ENCODE data around the gene SEMA4A. TPM values are rescaled to one million over a fixed set of nuclear protein-coding genes. Genes with fewer than 3 reads are reported as not detected.

The SEMA4A gene
- total and polyA plus RNA-seq, 4 donors, result 1.1 to 3.5 (median 1.7) TPM

DNA sequence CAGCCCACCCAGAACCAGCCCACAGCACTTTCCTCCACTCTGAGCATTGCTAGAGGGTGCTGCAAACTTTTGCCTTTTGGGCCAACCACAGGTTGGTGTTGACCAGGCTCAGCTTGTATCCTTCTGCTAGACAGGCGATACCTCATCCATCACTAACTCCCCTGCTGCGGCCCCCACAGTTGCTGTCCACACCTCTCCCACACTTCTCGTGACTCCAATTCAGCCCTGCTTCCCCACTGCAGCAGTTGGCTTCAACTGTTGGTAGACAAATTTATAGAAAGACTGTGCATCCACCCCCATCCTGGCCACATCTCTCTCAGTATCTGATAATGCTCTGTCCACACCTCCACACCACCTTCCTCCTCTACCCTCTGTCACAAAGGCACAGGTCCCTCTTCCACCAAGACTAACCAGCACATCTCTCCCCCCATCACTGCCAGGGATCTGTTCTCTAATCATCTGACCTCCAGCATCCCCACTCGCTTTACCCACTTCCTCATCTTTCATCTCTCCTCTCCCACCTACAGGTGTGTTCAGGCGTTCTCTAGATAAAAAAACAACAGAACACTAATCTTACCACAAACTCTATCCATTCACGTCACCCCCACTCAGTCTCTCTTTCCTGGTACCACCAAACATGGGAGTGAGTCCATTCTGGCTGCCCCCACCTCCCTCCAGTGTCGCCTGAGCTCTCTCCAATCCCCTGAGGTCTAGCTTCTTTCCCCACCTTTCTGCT is 24.7 kb downstream of the SEMA4A start:
- TF ChIP-seq FOXA2 (IDR thresholded peaks at IDR 0.05), result no peak
- TF ChIP-seq HNF4A (conservative IDR thresholded peaks at IDR 0.05), result no peak
- TF ChIP-seq SP1 (IDR thresholded peaks at IDR 0.05), result no peak
- TF ChIP-seq TAF1 (conservative IDR thresholded peaks at IDR 0.05), result no peak
- no peak for TF ChIP-seq YY1 (IDR thresholded peaks at IDR 0.05)
- TF ChIP-seq RXRA (IDR thresholded peaks at IDR 0.05), result no peak
- TF ChIP-seq, protein P1, sequence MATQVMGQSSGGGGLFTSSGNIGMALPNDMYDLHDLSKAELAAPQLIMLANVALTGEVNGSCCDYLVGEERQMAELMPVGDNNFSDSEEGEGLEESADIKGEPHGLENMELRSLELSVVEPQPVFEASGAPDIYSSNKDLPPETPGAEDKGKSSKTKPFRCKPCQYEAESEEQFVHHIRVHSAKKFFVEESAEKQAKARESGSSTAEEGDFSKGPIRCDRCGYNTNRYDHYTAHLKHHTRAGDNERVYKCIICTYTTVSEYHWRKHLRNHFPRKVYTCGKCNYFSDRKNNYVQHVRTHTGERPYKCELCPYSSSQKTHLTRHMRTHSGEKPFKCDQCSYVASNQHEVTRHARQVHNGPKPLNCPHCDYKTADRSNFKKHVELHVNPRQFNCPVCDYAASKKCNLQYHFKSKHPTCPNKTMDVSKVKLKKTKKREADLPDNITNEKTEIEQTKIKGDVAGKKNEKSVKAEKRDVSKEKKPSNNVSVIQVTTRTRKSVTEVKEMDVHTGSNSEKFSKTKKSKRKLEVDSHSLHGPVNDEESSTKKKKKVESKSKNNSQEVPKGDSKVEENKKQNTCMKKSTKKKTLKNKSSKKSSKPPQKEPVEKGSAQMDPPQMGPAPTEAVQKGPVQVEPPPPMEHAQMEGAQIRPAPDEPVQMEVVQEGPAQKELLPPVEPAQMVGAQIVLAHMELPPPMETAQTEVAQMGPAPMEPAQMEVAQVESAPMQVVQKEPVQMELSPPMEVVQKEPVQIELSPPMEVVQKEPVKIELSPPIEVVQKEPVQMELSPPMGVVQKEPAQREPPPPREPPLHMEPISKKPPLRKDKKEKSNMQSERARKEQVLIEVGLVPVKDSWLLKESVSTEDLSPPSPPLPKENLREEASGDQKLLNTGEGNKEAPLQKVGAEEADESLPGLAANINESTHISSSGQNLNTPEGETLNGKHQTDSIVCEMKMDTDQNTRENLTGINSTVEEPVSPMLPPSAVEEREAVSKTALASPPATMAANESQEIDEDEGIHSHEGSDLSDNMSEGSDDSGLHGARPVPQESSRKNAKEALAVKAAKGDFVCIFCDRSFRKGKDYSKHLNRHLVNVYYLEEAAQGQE (IDR thresholded peaks at IDR 0.05), result no peak
- TF ChIP-seq, protein P2, sequence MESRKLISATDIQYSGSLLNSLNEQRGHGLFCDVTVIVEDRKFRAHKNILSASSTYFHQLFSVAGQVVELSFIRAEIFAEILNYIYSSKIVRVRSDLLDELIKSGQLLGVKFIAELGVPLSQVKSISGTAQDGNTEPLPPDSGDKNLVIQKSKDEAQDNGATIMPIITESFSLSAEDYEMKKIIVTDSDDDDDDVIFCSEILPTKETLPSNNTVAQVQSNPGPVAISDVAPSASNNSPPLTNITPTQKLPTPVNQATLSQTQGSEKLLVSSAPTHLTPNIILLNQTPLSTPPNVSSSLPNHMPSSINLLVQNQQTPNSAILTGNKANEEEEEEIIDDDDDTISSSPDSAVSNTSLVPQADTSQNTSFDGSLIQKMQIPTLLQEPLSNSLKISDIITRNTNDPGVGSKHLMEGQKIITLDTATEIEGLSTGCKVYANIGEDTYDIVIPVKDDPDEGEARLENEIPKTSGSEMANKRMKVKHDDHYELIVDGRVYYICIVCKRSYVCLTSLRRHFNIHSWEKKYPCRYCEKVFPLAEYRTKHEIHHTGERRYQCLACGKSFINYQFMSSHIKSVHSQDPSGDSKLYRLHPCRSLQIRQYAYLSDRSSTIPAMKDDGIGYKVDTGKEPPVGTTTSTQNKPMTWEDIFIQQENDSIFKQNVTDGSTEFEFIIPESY (IDR thresholded peaks at IDR 0.05), result no peak
- no peak for TF ChIP-seq JUND (IDR thresholded peaks at IDR 0.05)
- TF ChIP-seq FOXA1 (IDR thresholded peaks at IDR 0.05), result no peak
- no peak for TF ChIP-seq HNF4G (IDR thresholded peaks at IDR 0.05)
- TF ChIP-seq, protein P3, sequence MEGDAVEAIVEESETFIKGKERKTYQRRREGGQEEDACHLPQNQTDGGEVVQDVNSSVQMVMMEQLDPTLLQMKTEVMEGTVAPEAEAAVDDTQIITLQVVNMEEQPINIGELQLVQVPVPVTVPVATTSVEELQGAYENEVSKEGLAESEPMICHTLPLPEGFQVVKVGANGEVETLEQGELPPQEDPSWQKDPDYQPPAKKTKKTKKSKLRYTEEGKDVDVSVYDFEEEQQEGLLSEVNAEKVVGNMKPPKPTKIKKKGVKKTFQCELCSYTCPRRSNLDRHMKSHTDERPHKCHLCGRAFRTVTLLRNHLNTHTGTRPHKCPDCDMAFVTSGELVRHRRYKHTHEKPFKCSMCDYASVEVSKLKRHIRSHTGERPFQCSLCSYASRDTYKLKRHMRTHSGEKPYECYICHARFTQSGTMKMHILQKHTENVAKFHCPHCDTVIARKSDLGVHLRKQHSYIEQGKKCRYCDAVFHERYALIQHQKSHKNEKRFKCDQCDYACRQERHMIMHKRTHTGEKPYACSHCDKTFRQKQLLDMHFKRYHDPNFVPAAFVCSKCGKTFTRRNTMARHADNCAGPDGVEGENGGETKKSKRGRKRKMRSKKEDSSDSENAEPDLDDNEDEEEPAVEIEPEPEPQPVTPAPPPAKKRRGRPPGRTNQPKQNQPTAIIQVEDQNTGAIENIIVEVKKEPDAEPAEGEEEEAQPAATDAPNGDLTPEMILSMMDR (IDR thresholded peaks at IDR 0.05; ENCODE audit: low read depth, low read length, missing input control), result no peak
- TF ChIP-seq NR2F2 (IDR thresholded peaks at IDR 0.05), result no peak
- TF ChIP-seq EGR1 (IDR thresholded peaks at IDR 0.05; ENCODE audit: low read depth in 2 of 2), result no peak
- TF ChIP-seq, protein P4, sequence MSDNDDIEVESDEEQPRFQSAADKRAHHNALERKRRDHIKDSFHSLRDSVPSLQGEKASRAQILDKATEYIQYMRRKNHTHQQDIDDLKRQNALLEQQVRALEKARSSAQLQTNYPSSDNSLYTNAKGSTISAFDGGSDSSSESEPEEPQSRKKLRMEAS (IDR thresholded peaks at IDR 0.05), result no peak
- no peak for TF ChIP-seq RAD21 (IDR thresholded peaks at IDR 0.05)
- TF ChIP-seq GABPA (IDR thresholded peaks at IDR 0.05 in 1 of 2, conservative IDR thresholded peaks at IDR 0.05 in 1 of 2), result no peak
- TF ChIP-seq, protein P5, sequence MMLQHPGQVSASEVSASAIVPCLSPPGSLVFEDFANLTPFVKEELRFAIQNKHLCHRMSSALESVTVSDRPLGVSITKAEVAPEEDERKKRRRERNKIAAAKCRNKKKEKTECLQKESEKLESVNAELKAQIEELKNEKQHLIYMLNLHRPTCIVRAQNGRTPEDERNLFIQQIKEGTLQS (IDR thresholded peaks at IDR 0.05), result no peak
- Histone ChIP-seq H3K4me1 (ENCODE audit: control insufficient read depth in 4 of 4, insufficient read depth in 4 of 4, low read length in 3 of 4) (peaks cover 0 to 3% (median 0%) of the 10 kb centered on the region in 4 donors), H3K4me3 (ENCODE audit: low read depth in 1 of 3, low read length in 3 of 3) (no peak overlapping the region), H3K9me3 (ENCODE audit: control insufficient read depth in 4 of 4, low read length in 3 of 4) (no peaks in the 10 kb centered on the region), H3K27ac (ENCODE audit: low read depth in 1 of 2, low read length in 2 of 2) (no peak overlapping the region), H3K36me3 (ENCODE audit: control insufficient read depth in 4 of 4, insufficient read depth in 3 of 4, low read depth in 1 of 4, low read length in 3 of 4) (no peaks in the 10 kb centered on the region), H3K9ac (ENCODE audit: low read depth in 1 of 2, low read length in 2 of 2) (no peak overlapping the region), H3K27me3 (ENCODE audit: control insufficient read depth in 4 of 4, insufficient read depth in 4 of 4, low read length in 3 of 4) (no peaks in the 10 kb centered on the region)
- no peak for DNase-seq (ENCODE audit: low spot score)
- 90% methylated on average over 7 of the region's 7 CpGs for WGBS
